NCI-H526 (cell line): ENCODE data around the gene ANKRD39.

Experiments
- DNase-seq, 2 experiments: peaks; one replicate each; lab custom pipeline; 2025; lab: John Stamatoyannopoulos, UW

ANKRD39 gene

GRCh38 chr2:96887493-96888012, 29.7 kb upstream of the ANKRD39 start:
- no peak for DNase-seq

- DNase-seq: no peak
Observed at GRCh38 chr2:96885432-96886347, 27.9 kb upstream of the ANKRD39 start.

- DNase-seq: no peak
Observed at GRCh38 chr2:96884299-96885094, 26.7 kb upstream of the ANKRD39 start.

GRCh38 chr2:96883306-96883705, 25.5 kb upstream of the ANKRD39 start:
- DNase-seq: no peak

- no peak for DNase-seq
Observed at GRCh38 chr2:96882906-96883305, 25.1 kb upstream of the ANKRD39 start.

- DNase-seq: peak in 1 of 2 experiments; percentile 12
Observed at GRCh38 chr2:96882230-96882629, 24.4 kb upstream of the ANKRD39 start.

- no peak for DNase-seq
Observed at GRCh38 chr2:96881349-96882195, 23.8 kb upstream of the ANKRD39 start.

GRCh38 chr2:96880891-96881273, 23.1 kb upstream of the ANKRD39 start:
- DNase-seq: no peak

GRCh38 chr2:96879545-96880040, 21.8 kb upstream of the ANKRD39 start:
- DNase-seq: no peak

- no peak for DNase-seq
Observed at GRCh38 chr2:96878796-96879544, 21.2 kb upstream of the ANKRD39 start.

- DNase-seq: no peak
Observed at GRCh38 chr2:96878171-96878570, 20.4 kb upstream of the ANKRD39 start.

- no peak for DNase-seq
Observed at GRCh38 chr2:96877631-96878092, 19.8 kb upstream of the ANKRD39 start.

- no peak for DNase-seq
Observed at GRCh38 chr2:96877042-96877451, 19.2 kb upstream of the ANKRD39 start.

GRCh38 chr2:96876269-96877041, 18.6 kb upstream of the ANKRD39 start:
- DNase-seq: no peak

GRCh38 chr2:96875498-96876268, 17.9 kb upstream of the ANKRD39 start:
- DNase-seq: no peak

GRCh38 chr2:96874198-96874831, 16.5 kb upstream of the ANKRD39 start:
- DNase-seq: no peak

- no peak for DNase-seq
Observed at GRCh38 chr2:96873651-96874096, 15.9 kb upstream of the ANKRD39 start.

- DNase-seq: no peak
Observed at GRCh38 chr2:96872591-96873349, 15.0 kb upstream of the ANKRD39 start.
